ENCODE data around the gene IKZF1.
A peak's percentile ranks its signal among the peaks of the same experiment; 100 is the strongest.

Gene IKZF1

GRCh38 chr7:50284296-50284695 is 20.2 kb upstream of the IKZF1 start:
- no peak for DNase-seq

GRCh38 chr7:50285269-50285668 is 19.2 kb upstream of the IKZF1 start:
- DNase-seq, result no peak

- no peak for DNase-seq
Observed at GRCh38 chr7:50287129-50287528, 17.4 kb upstream of the IKZF1 start.

DNA sequence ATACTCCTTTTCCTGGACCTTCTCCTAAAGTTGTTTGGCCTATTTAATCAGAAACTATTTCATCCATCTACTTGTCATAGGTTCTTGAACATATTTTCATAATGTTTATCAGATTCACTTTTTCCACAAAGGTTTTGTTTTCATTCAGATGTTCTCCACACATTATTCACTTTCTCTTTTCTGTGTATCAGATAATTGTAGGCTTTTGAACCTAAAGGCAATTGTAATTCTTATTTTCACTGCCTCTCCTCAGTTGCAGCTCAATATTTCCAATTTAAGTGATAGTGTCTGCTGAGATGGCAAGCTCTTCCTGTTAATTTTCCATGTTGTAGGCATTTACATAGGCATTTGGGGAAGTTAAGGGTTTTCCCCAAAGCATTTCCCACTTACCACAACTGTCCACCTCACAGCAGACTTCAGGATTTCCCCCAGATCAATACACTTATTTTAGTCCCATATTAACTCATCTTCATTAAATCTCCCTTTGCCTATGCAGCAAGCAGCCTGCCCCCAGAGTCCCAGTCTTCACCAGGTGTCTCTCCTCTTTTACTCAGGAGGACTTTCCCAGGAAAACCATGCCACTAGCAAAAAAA is 12.3 kb upstream of the IKZF1 start:
- DNase-seq, result no peak

DNA sequence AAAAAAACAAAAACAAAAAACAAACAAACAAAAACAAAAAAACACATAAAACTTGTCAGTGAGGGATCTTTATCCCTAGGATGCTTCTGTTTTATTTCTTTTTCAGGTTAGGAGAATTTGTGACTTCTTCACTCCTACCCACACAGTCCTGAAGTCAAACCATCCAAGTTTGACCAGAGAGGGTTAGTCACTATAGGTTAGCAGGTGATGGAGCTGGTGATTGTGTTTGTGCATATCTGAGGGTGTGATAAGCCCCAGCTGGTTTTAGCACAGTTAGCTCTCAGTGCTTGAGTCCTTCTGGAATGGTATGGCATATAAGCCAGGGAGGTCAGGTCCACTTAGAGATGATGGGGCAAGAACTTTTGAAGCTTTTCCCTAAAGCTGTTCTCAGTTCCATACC is 11.8 kb upstream of the IKZF1 start:
- no peak for DNase-seq

DNA sequence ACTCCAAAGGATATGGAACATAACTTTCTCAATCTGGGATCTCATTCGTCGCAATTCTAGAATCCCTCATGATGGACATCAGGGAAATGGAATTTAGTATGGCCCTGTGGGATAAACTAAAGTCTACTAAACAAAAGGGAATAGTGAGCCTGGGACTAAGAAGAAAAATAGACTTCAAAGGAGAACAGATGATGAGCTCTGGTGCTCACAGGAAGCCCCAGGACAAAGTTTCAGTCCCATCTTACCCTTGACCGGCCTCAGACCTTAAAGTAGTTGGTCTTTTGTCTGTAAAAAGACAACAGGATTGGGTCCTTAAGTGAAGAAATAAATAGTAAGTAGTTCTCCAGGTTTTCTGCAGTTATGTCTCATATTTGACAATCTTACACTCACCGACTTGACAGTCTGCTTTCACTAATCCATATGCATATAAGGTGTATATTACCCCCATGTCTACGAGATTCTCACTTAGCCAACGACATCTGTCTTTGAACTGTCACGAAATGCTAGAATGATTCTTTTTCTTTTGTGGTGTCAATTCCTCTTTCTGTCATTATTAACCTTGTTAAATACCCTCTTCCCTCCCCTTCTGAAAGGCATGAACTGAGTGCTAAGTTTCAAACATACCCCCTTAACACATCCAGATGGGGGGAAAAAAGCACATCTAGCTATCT is 10.9 kb upstream of the IKZF1 start:
- DNase-seq, result no peak

DNA sequence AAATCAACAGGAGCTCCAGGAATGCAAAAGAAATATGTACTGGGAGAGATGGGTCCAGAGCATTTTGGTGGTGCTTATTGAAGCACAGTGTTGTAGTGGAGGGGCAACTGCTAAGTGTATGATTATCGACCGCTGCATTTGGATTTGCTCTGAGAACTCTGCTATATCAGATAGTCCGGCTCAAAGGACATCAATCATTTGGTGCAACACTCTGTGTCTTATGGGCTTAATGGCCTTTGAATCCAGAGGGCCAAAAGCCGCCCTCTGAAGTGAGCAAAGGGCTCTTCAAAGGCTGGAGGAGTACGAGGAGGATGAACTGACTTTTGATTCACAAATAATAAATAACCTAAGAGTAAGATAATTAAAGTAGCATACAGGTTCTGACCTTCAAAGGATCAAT is 9.4 kb upstream of the IKZF1 start:
- DNase-seq, result no peak

- no peak for DNase-seq
Observed at GRCh38 chr7:50296799-50297198, 7.7 kb upstream of the IKZF1 start.

- DNase-seq, result no peak
Observed at GRCh38 chr7:50298811-50299562, 5.5 kb upstream of the IKZF1 start.

DNA sequence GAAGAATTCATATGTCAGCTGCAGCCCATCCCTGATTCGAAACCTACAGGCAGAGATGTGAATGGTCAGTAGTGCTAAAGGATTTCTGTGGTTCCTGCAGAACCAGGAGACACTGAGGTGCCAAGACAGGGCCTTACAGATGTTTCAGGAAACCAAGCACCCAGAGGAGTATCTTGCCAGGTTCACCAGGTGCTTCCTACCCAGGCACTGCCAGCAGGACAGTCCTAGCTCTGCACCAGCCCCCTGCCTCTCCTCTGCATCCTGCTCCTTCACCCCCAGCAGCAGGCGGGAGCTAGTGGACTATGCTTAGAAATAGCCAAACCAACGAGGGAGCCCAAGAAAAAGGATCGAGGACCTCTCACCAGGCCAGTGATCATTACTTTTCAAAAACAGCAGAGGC is 4.2 kb upstream of the IKZF1 start:
- DNase-seq, result no peak

GRCh38 chr7:50302486-50303334 is 1.8 kb upstream of the IKZF1 start:
- no peak for DNase-seq

- peak; percentile 36 for DNase-seq
Observed at GRCh38 chr7:50303335-50304128, 984 bp upstream of the IKZF1 start.

- DNase-seq, result peak; percentile 75
Observed at GRCh38 chr7:50304911-50305582, 531 bp downstream of the IKZF1 start.

DNA sequence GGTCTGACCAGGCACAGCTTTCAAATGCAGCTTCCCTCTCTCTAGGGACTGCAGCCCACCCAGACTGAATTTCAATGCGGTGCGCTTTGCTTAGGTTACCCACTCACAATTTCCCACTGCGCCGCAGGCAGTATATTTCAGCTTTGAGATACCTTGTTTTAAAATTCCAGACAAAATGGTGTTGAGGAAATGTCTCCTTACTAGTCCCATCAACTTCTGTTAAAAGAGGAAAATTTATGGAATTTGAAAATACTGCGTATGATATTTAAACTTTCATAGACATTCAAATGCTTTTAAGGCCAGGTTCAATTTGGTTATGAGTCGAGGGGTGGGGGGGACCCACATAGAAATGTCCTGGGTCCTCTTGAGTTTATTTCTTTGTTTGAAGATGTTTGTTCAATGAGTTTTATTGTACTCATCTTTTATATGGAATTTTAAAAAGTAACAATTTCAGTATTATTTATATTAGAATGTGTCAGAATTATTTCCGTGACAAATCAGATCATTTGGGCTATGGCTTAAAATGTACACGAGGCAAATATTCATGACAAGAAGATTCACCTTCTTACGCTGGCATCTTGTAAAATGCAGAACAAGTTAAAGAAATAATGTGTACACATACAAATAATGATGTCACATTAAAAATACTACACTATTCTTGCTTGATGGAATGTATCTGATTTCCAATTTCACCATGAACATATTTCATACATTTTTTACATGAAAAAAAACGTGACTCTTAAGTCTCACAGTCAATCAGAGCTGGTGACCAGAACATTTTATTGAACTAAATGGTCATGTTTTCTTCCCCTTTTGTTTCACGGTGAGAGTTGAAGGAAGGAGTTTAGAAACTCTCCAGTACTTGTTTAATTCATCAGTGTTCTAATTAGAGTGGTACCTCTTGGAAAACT is 1.3 kb downstream of the IKZF1 start:
- DNase-seq, result peak; percentile 22

GRCh38 chr7:50306494-50307367 is 2.2 kb downstream of the IKZF1 start:
- peak; percentile 34 for DNase-seq

- peak; percentile 80 for DNase-seq
Observed at GRCh38 chr7:50307368-50308032, 3.0 kb downstream of the IKZF1 start.

DNA sequence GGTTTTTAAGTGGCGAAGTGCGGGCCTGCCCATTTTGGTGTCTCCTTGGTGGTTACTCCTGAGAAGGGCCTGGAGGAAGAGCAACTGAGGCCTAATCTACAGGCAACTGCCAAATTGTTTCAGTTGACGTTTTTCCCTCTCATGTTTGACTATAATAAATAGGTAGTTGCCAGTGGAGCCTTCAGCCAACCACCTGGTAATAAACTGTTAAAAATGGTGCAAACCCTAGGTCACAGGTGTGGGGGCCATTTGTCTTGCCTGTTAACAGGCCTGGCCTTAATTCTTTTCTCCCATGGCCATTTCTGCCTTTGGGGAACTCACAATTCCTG is 3.7 kb downstream of the IKZF1 start:
- DNase-seq, result peak; percentile 29

DNA sequence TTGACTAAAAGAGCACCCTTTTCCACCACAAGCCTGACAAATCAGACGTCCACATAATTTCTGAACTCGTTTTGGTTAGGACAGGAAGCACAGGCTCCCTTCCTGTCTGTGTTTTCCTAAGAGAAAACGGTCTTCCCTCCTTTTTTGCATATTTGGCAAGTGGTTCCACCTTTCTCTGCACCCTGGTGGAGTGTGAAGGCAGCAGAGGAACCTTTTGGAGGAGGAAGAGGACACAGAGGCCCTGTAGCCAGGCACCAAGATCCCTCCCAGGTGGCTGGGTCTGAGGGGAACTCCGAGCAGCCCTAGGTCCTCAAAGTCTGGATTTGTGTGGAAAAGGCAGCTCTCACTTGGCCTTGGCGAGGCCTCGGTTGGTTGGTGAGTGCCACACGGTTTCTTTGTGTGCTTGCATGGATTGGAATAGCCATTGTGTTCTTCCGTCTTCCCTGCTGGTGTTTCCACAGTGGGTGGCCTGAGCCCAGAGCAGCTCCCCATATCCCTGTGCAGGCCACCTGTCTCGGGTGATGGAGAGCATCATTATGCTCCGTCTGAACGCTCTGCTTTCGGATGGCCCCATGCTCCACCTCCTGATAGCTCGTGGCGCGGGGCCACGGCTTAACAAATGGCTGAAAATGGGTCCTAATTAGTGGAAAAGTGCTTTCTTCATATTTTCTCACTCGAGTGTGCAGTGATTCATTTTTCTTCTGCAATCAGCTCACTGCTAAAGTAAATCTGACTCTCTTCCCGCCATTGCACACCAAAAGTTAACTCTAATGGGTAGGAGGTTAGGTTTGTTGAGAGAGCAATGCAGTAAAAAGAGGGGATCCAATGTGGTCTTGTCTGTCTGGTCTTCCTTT is 4.2 kb downstream of the IKZF1 start:
- peak; percentile 45 for DNase-seq
